Measurements from ENCODE around the gene MLN.
"Not testable (repeated sequence)": the region's sequence is repeated elsewhere in the genome, so short reads cannot be mapped to it uniquely, and the experiment has no call there.

Gene MLN

DNA sequence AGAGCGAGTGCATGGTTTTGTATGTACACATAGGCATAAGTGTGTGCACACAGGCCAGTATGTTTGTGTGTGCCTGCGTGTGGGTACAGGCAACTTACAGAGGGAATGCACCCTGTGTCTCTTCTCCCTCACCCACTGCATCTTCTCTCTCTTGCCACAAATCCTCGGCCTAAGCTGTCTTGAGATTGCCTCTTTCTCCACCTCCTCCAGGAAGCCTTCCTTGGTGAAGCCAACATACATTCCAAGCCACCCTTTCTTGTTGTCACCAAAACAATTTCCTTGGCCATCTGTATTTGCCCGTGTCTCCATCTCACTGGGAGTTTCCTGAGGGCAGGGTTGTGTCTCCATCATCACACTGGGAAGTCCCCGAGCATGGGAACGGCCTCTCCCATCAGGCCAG lies 29.8 kb upstream of the MLN start (continued):
- no peak for TF ChIP-seq ZC3H10 (CRISPR knock-in tag; IDR thresholded peaks at IDR 0.05)
- no peak for TF ChIP-seq ZNF8 (CRISPR knock-in tag; IDR thresholded peaks at IDR 0.05)
- no peak for TF ChIP-seq ZNF565 (CRISPR knock-in tag; conservative IDR thresholded peaks at IDR 0.05; ENCODE audit: low read depth)

DNA sequence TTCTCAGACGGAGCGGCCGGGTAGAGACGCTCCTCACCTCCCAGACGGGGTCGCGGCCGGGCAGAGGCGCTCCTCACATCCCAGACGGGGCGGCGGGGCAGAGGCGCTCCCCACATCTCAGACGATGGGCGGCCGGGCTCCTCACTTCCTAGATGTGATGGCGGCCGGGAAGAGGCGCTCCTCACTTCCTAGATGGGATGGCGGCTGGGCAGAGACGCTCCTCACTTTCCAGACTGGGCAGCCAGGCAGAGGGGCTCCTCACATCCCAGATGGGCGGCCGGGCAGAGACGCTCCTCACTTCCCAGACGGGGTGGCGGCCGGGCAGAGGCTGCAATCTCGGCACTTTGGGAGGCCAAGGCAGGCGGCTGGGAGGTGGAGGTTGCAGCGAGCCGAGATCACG lies 29.0 kb upstream of the MLN start:
- ATAC-seq = not testable (repeated sequence)

DNA sequence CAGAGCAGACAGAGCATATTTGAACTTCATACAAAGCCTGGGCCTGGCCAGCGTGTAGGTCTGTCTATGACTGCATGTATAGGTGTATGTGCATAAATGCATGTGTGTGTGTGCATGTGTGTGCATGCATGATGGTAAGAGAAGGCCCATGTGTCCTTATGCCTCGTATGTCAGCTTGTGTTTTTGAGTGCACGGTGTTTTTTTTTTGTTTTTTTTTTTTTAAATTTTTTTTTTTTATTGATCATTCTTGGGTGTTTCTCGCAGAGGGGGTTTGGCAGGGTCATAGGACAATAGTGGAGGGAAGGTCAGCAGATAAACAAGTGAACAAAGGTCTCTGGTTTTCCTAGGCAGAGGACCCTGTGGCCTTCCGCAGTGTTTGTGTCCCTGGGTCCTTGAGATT lies 27.9 kb upstream of the MLN start:
- ATAC-seq = not testable (repeated sequence)

DNA sequence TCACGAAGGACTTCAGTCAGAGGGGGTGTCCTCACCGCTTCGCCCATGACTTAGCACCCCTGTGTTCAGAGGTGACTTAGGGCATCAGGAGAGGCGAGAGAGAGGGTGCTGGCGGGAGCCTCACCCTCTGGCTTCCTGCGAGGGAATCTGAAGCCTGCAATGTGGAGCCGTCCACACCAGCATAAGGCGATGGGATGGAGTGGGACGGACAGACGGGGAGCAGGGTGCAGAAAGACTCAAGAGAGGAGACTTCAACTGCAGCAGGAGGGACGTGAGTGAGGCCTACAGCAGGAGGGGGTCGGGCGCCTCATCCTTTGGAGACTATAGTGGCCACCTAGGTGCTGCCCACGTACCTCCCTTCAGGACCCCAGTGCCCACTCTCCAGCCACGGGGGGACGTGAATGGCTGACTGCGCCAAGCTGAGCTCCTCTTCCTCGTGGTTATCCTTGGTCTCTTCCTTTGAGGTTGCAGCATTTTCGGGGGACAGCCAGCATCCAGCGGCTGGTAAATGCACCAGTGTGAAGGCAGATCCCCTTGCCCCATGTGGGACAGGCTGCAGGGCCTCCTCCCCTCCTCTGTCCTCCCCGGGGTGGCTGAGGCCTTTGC lies 26.9 kb upstream of the MLN start:
- no peak for TF ChIP-seq ISL1 (CRISPR knock-in tag; IDR thresholded peaks at IDR 0.05)
- TF ChIP-seq ZC3H10 (CRISPR knock-in tag; IDR thresholded peaks at IDR 0.05) = no peak
- TF ChIP-seq TOX (CRISPR knock-in tag; IDR thresholded peaks at IDR 0.05; ENCODE audit: borderline replicate concordance) = no peak
- TF ChIP-seq ZNF8 (CRISPR knock-in tag; IDR thresholded peaks at IDR 0.05) = no peak
- TF ChIP-seq, protein P1, sequence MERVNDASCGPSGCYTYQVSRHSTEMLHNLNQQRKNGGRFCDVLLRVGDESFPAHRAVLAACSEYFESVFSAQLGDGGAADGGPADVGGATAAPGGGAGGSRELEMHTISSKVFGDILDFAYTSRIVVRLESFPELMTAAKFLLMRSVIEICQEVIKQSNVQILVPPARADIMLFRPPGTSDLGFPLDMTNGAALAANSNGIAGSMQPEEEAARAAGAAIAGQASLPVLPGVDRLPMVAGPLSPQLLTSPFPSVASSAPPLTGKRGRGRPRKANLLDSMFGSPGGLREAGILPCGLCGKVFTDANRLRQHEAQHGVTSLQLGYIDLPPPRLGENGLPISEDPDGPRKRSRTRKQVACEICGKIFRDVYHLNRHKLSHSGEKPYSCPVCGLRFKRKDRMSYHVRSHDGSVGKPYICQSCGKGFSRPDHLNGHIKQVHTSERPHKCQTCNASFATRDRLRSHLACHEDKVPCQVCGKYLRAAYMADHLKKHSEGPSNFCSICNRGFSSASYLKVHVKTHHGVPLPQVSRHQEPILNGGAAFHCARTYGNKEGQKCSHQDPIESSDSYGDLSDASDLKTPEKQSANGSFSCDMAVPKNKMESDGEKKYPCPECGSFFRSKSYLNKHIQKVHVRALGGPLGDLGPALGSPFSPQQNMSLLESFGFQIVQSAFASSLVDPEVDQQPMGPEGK (CRISPR knock-in tag; IDR thresholded peaks at IDR 0.05; ENCODE audit: borderline replicate concordance) = no peak
- TF ChIP-seq ARNTL (CRISPR knock-in tag; IDR thresholded peaks at IDR 0.05; ENCODE audit: borderline replicate concordance, low read depth) = no peak
- TF ChIP-seq GLIS3 (CRISPR knock-in tag; IDR thresholded peaks at IDR 0.05) = no peak
- no peak for TF ChIP-seq BACH2 (CRISPR knock-in tag; IDR thresholded peaks at IDR 0.05; ENCODE audit: borderline replicate concordance)
- TF ChIP-seq TCF4 (CRISPR knock-in tag; IDR thresholded peaks at IDR 0.05; ENCODE audit: borderline replicate concordance) = no peak
- ATAC-seq = no peak

DNA sequence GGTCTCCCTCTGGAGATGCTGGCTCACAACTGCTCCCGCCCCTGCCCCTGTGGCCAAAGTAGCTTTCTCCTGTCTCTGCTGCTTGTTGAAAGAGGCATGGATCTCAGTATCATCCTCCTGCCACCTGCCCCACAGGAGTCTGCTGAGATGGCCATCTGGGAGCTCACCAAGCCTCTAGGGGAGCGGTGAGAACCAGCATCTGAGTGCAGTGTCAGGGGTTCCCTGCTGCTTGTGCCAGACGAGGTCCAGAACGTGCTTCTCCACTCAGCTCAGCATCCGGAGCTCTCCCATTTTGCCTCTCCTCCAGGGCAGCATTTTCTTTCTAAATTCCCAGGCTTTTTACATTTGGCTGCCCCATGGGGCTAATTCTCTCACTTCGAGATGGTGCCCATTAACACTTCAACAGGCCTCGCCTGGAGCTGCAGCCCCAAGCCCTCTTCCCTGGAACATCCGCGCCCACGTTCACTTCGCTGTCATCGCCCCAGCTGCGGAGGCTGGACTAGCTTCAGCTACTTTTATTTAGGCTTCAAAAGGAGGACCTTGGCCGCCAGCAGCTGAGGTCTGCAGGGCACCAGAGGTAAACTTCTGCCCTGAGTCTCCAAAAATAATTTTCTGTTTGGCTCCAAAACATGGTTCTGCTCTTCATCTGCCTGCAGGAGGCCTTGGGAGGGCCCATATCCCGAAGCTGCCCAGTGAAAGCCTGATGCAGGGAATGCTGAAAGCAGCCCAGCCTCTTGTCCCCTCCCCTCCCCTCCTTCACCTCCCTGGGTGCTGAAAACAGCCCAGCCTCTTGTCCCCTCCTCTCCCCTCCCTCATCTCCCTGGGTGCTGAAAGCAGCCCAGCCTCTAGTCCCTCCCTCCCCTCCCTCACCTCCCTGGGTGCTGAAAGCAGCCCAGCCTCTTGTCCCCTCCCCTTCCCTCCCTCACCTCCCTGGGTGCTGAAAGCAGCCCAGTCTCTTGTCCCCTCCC lies 25.2 kb upstream of the MLN start:
- TF ChIP-seq BACH2 (CRISPR knock-in tag; IDR thresholded peaks at IDR 0.05; ENCODE audit: borderline replicate concordance) (no peak), CSDC2 (CRISPR knock-in tag; IDR thresholded peaks at IDR 0.05) (no peak), ZFP3 (CRISPR knock-in tag; IDR thresholded peaks at IDR 0.05) (no peak), SNAI2 (CRISPR knock-in tag; IDR thresholded peaks at IDR 0.05) (no peak), ISL1 (CRISPR knock-in tag; IDR thresholded peaks at IDR 0.05) (no peak), TOX (CRISPR knock-in tag; IDR thresholded peaks at IDR 0.05; ENCODE audit: borderline replicate concordance) (no peak), ESRRG (CRISPR knock-in tag; IDR thresholded peaks at IDR 0.05) (no peak), ZNF8 (CRISPR knock-in tag; IDR thresholded peaks at IDR 0.05) (no peak)
- TF ChIP-seq, protein P2, sequence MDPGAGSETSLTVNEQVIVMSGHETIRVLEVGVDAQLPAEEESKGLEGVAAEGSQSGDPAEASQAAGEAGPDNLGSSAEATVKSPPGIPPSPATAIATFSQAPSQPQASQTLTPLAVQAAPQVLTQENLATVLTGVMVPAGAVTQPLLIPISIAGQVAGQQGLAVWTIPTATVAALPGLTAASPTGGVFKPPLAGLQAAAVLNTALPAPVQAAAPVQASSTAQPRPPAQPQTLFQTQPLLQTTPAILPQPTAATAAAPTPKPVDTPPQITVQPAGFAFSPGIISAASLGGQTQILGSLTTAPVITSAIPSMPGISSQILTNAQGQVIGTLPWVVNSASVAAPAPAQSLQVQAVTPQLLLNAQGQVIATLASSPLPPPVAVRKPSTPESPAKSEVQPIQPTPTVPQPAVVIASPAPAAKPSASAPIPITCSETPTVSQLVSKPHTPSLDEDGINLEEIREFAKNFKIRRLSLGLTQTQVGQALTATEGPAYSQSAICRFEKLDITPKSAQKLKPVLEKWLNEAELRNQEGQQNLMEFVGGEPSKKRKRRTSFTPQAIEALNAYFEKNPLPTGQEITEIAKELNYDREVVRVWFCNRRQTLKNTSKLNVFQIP (CRISPR knock-in tag; IDR thresholded peaks at IDR 0.05; ENCODE audit: borderline replicate concordance, low read depth) = no peak
- TF ChIP-seq, protein P1 (CRISPR knock-in tag; IDR thresholded peaks at IDR 0.05; ENCODE audit: borderline replicate concordance) = no peak
- TF ChIP-seq, protein P3, sequence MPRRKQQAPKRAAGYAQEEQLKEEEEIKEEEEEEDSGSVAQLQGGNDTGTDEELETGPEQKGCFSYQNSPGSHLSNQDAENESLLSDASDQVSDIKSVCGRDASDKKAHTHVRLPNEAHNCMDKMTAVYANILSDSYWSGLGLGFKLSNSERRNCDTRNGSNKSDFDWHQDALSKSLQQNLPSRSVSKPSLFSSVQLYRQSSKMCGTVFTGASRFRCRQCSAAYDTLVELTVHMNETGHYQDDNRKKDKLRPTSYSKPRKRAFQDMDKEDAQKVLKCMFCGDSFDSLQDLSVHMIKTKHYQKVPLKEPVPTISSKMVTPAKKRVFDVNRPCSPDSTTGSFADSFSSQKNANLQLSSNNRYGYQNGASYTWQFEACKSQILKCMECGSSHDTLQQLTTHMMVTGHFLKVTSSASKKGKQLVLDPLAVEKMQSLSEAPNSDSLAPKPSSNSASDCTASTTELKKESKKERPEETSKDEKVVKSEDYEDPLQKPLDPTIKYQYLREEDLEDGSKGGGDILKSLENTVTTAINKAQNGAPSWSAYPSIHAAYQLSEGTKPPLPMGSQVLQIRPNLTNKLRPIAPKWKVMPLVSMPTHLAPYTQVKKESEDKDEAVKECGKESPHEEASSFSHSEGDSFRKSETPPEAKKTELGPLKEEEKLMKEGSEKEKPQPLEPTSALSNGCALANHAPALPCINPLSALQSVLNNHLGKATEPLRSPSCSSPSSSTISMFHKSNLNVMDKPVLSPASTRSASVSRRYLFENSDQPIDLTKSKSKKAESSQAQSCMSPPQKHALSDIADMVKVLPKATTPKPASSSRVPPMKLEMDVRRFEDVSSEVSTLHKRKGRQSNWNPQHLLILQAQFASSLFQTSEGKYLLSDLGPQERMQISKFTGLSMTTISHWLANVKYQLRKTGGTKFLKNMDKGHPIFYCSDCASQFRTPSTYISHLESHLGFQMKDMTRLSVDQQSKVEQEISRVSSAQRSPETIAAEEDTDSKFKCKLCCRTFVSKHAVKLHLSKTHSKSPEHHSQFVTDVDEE (CRISPR knock-in tag; IDR thresholded peaks at IDR 0.05) = no peak
- peak; percentile 34; the same call in 1 of the 3 replicates for ATAC-seq
